Hematopoietic multipotent progenitor cell treated with erythropoietin and hydrocortisone succinate and interleukin-3 and kit ligand, for 6 days (in vitro differentiated cells): ENCODE measurements around the gene WDR26.
"Not testable (repeated sequence)": the region's sequence is repeated elsewhere in the genome, so short reads cannot be mapped to it uniquely, and the experiment has no call there.

Experiments used
- DNase-seq: peaks from one replicate; pipeline ENCODE4 v3.0.0-alpha.2; 2015

The WDR26 gene

GRCh38 chr1:224434691-224435317, at the start of gene WDR26:
Gene WDR26 (minus strand): TSS chr1:224434797.
- peak; percentile 95 for DNase-seq

- not testable (repeated sequence) for DNase-seq
These were observed 48.6 kb upstream of the WDR26 start for GRCh38 chr1:224483206-224483605.

- peak; percentile 45 for DNase-seq
These were observed 48.0 kb upstream of the WDR26 start for GRCh38 chr1:224482619-224483018.

GRCh38 chr1:224481601-224482000, 47.0 kb upstream of the WDR26 start:
- DNase-seq = no peak

- DNase-seq = not testable (repeated sequence)
These were observed 46.4 kb upstream of the WDR26 start for GRCh38 chr1:224480888-224481459.

- DNase-seq = not testable (repeated sequence)
These were observed 45.6 kb upstream of the WDR26 start for GRCh38 chr1:224480200-224480599.

- peak; percentile 76 for DNase-seq
These were observed 38.2 kb upstream of the WDR26 start for GRCh38 chr1:224472806-224473205.

- no peak for DNase-seq
These were observed 31.6 kb upstream of the WDR26 start for GRCh38 chr1:224466154-224466553.

GRCh38 chr1:224459966-224460365, 25.4 kb upstream of the WDR26 start:
- peak; percentile 42 for DNase-seq

- peak; percentile 65 for DNase-seq
These were observed 24.4 kb upstream of the WDR26 start for GRCh38 chr1:224458996-224459395.

GRCh38 chr1:224458296-224458695, 23.7 kb upstream of the WDR26 start:
- no peak for DNase-seq

GRCh38 chr1:224457782-224458144, 23.2 kb upstream of the WDR26 start:
- DNase-seq = no peak

- no peak for DNase-seq
These were observed 22.0 kb upstream of the WDR26 start for GRCh38 chr1:224456637-224456953.

- DNase-seq = no peak
These were observed 19.9 kb upstream of the WDR26 start for GRCh38 chr1:224454402-224455055.

- DNase-seq = no peak
These were observed 16.2 kb upstream of the WDR26 start for GRCh38 chr1:224450561-224451350.

- no peak for DNase-seq
These were observed 15.6 kb upstream of the WDR26 start for GRCh38 chr1:224450159-224450558.

- DNase-seq = no peak
These were observed 13.9 kb upstream of the WDR26 start for GRCh38 chr1:224448453-224449017.

- DNase-seq = no peak
These were observed 13.4 kb upstream of the WDR26 start for GRCh38 chr1:224447971-224448370.

GRCh38 chr1:224447251-224447650, 12.7 kb upstream of the WDR26 start:
- no peak for DNase-seq

GRCh38 chr1:224438989-224439388, 4.4 kb upstream of the WDR26 start:
- no peak for DNase-seq

GRCh38 chr1:224435999-224436398, 1.4 kb upstream of the WDR26 start:
- no peak for DNase-seq

- DNase-seq = peak; percentile 79
These were observed 744 bp upstream of the WDR26 start for GRCh38 chr1:224435318-224435763.
